HEK293 (cell line): ENCODE data around the gene EHMT1.
A peak's percentile ranks its signal among the peaks of the same experiment; 100 is the strongest.

Source experiments
- CTCF ChIA-PET: fragments of 350-600 bp; formaldehyde crosslinking; extraction: SDS; loops from one replicate; lab custom pipeline; 2021; ENCODE audit warnings: antibody characterized with exemption; lab: Yijun Ruan, JAX
- POLR2A ChIA-PET: fragments of 300-600 bp; formaldehyde crosslinking; extraction: SDS; loops from one replicate; lab custom pipeline; 2020; ENCODE audit warnings: antibody characterized with exemption, inconsistent platforms; lab: Yijun Ruan, JAX
- H3K27ac ChIP-seq: fragments of 200-500 bp; sonication (Bioruptor generic); 2 replicates; pipeline ENCODE4 v1.5.1; 2014; ENCODE audit warnings: low read depth, low read length, control low read depth, inconsistent platforms; ENCODE audit errors: extremely low read depth
- H3K36me3 ChIP-seq, 2 experiments: fragments of 200-500 bp in 1 of 2; sonication (Bioruptor generic) in 1 of 2; 1 replicate in 1 of 2; 2 replicates in 1 of 2; pipeline ENCODE4 v1.5.1; 2014 to 2017; ENCODE audit warnings: inconsistent platforms in 2 of 2, low read length in 2 of 2; ENCODE audit not compliant: control insufficient read depth in 2 of 2, insufficient read depth in 1 of 2
- H3K4me1 ChIP-seq: fragments of 200-500 bp; sonication (Bioruptor generic); 2 replicates; pipeline ENCODE4 v1.5.1; 2014; ENCODE audit warnings: mild to moderate bottlenecking, low read length, inconsistent platforms; ENCODE audit not compliant: control insufficient read depth, insufficient read depth
- H3K4me3 ChIP-seq: 2 replicates; pipeline ENCODE4 v1.5.1; 2011; ENCODE audit warnings: low read depth, mild to moderate bottlenecking, control low read depth, low read length, moderate library complexity
- H3K9me3 ChIP-seq: fragments of 200-500 bp; sonication (Bioruptor generic); 2 replicates; pipeline ENCODE4 v1.5.1; 2014; ENCODE audit warnings: low read depth, low read length, inconsistent platforms; ENCODE audit not compliant: control insufficient read depth, insufficient read depth
- FEZF1 ChIP-seq: fragments of 450-650 bp; formaldehyde crosslinking; IDR thresholded peaks from 2 replicates; pipeline ENCODE4 v1.5.1; 2016; ENCODE audit warnings: missing biosample characterization, missing genetic modification characterization
- GLIS1 ChIP-seq: fragments of 450-650 bp; formaldehyde crosslinking; IDR thresholded peaks from 2 replicates; pipeline ENCODE4 v1.5.1; 2016; ENCODE audit warnings: missing biosample characterization, missing genetic modification characterization
- HOXC10 ChIP-seq: sonication (generic); formaldehyde crosslinking; IDR thresholded peaks from 2 replicates; pipeline ENCODE4 v1.8.1; 2023; ENCODE audit warnings: mild to moderate bottlenecking, missing genetic modification reagents
- PRDM1 ChIP-seq: fragments of 450-650 bp; formaldehyde crosslinking; IDR thresholded peaks from 2 replicates; pipeline ENCODE4; 2016; ENCODE audit warnings: missing biosample characterization, missing genetic modification characterization
- ZBTB17 ChIP-seq: fragments of 450-650 bp; formaldehyde crosslinking; IDR thresholded peaks from 2 replicates; pipeline ENCODE4 v1.5.1; 2016; ENCODE audit warnings: missing biosample characterization, missing genetic modification characterization
- ZBTB20 ChIP-seq: fragments of 450-650 bp; formaldehyde crosslinking; IDR thresholded peaks from 2 replicates; pipeline ENCODE4 v1.5.1; 2016; ENCODE audit warnings: missing biosample characterization, missing genetic modification characterization
- ZBTB21 ChIP-seq: fragments of 450-650 bp; formaldehyde crosslinking; IDR thresholded peaks from 2 replicates; pipeline ENCODE4 v1.5.1; 2017; ENCODE audit warnings: missing biosample characterization, missing genetic modification characterization
- ZFP37 ChIP-seq: fragments of 450-650 bp; formaldehyde crosslinking; IDR thresholded peaks from 2 replicates; pipeline ENCODE4 v1.5.1; 2016; ENCODE audit warnings: missing biosample characterization, missing genetic modification characterization
- ZFP69B ChIP-seq: fragments of 450-650 bp; formaldehyde crosslinking; IDR thresholded peaks from 2 replicates; pipeline ENCODE4 v1.5.1; 2016; ENCODE audit warnings: missing biosample characterization, missing genetic modification characterization
- ZIC2 ChIP-seq: fragments of 450-650 bp; formaldehyde crosslinking; IDR thresholded peaks from 2 replicates; pipeline ENCODE4 v1.5.1; 2016; ENCODE audit warnings: missing biosample characterization, missing genetic modification characterization
- ZNF19 ChIP-seq: fragments of 450-650 bp; formaldehyde crosslinking; IDR thresholded peaks from 2 replicates; pipeline ENCODE4; 2016; ENCODE audit warnings: missing biosample characterization, missing genetic modification characterization, low read depth
- ZNF223 ChIP-seq: fragments of 450-650 bp; formaldehyde crosslinking; IDR thresholded peaks from 2 replicates; pipeline ENCODE4 v1.5.1; 2016; ENCODE audit warnings: missing biosample characterization, missing genetic modification characterization
- ZNF544 ChIP-seq: fragments of 450-650 bp; formaldehyde crosslinking; IDR thresholded peaks from 2 replicates; pipeline ENCODE4 v1.5.0; 2017; ENCODE audit warnings: missing biosample characterization, missing genetic modification characterization
- ZNF629 ChIP-seq: fragments of 450-650 bp; formaldehyde crosslinking; IDR thresholded peaks from 2 replicates; pipeline ENCODE4 v1.5.1; 2017; ENCODE audit warnings: missing biosample characterization, missing genetic modification characterization
- ZNF677 ChIP-seq: fragments of 450-650 bp; IDR thresholded peaks from 2 replicates; pipeline ENCODE4 v1.5.0; 2018; ENCODE audit warnings: missing biosample characterization, mild to moderate bottlenecking, missing genetic modification characterization, moderate library complexity
- TF ChIP-seq, protein P1 (sequence below): fragments of 450-650 bp; formaldehyde crosslinking; IDR thresholded peaks from 2 replicates; pipeline ENCODE4 v1.5.1; 2016; ENCODE audit warnings: missing biosample characterization, missing genetic modification characterization
- TF ChIP-seq, protein P2 (sequence below): fragments of 450-650 bp; formaldehyde crosslinking; IDR thresholded peaks from 2 replicates; pipeline ENCODE4 v1.5.1; 2016; ENCODE audit warnings: missing biosample characterization, missing genetic modification characterization
- TF ChIP-seq, protein P3 (sequence below): fragments of 450-650 bp; formaldehyde crosslinking; IDR thresholded peaks from 2 replicates; pipeline ENCODE4 v1.5.1; 2016; ENCODE audit warnings: missing biosample characterization, missing genetic modification characterization
- TF ChIP-seq, protein P4 (sequence below): fragments of 450-650 bp; formaldehyde crosslinking; IDR thresholded peaks from 2 replicates; pipeline ENCODE4 v1.5.1; 2016; ENCODE audit warnings: missing biosample characterization, missing genetic modification characterization
- TF ChIP-seq, protein P5 (sequence below): fragments of 450-650 bp; formaldehyde crosslinking; IDR thresholded peaks from 2 replicates; pipeline ENCODE4 v1.5.1; 2016; ENCODE audit warnings: missing biosample characterization, missing genetic modification characterization, borderline replicate concordance

EHMT1 gene

DNA sequence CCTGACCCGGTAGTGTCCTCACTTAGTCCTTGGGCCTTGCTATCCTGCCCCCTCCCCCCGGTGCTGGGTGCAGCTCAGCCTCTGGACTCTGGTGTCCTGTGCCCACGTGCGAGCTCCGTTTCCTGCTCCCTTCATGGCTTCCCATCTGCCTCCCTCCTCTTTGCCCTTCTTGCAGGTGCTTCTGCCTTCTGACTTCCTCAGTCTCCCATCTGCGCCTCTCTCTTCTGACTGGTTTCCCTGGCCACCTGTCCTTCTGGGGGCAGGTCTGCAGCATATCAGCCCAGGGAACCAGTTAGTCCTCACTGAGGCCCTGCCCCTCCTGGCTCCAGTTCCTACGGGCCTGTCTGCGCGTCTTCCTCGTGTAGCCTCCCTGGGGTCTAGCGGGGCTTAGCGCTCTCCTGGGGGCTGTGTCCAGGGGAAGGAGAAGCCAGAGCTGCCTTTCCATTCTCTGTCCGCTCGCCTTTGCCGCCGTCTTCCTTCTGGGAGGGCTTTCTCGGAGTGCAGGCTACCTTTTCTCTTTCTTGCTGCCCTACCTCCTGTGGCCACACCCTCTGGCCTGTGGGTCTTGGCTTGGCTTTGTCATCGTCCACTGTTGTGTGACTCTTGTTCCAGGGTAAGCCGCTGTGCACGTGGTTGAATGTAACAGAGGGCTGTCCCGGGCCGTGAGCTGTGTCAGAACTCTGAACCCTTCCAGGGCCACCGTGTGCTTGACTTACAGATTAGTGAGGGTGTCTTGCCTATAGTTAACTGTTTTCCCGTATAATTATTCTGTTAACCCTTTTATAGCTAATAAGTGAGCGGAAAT lies 51.8 kb downstream of the EHMT1 start:
- H3K27ac ChIP-seq, result no peak overlapping the region
- H3K4me3 ChIP-seq, result no peak overlapping the region
- TF ChIP-seq ZBTB21 (tag by site-specific recombination) (no peak), ZNF629 (no peak), GLIS1 (tag by site-specific recombination) (peak; percentile 74), FEZF1 (no peak), ZBTB20 (tag by site-specific recombination) (peak; percentile 69), ZFP69B (tag by site-specific recombination) (no peak), ZIC2 (tag by site-specific recombination) (peak; percentile 31), ZBTB17 (0 out of 2 replicates have a peak, but pooled peaks have one; percentile 32), PRDM1 (tag by site-specific recombination) (no peak)
- TF ChIP-seq, protein P1, sequence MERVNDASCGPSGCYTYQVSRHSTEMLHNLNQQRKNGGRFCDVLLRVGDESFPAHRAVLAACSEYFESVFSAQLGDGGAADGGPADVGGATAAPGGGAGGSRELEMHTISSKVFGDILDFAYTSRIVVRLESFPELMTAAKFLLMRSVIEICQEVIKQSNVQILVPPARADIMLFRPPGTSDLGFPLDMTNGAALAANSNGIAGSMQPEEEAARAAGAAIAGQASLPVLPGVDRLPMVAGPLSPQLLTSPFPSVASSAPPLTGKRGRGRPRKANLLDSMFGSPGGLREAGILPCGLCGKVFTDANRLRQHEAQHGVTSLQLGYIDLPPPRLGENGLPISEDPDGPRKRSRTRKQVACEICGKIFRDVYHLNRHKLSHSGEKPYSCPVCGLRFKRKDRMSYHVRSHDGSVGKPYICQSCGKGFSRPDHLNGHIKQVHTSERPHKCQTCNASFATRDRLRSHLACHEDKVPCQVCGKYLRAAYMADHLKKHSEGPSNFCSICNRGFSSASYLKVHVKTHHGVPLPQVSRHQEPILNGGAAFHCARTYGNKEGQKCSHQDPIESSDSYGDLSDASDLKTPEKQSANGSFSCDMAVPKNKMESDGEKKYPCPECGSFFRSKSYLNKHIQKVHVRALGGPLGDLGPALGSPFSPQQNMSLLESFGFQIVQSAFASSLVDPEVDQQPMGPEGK (tag by site-specific recombination), result peak; percentile 35; the same call in 1 of the 2 replicates
- no peaks in the 10 kb centered on the region for H3K9me3 ChIP-seq
- peaks cover 12% of the 10 kb centered on the region; the same call in 1 of the 2 replicates for H3K4me1 ChIP-seq
- ChIA-PET CTCF (interaction anchor here (0.6 to 3.0 kb wide), 13 partner anchors 10 to 438 kb away, joined by 3 to 25 read pairs (median 4); no protein-coding TSS in a partner anchor), POLR2A (interaction anchor here (0.9 kb wide), 1 partner anchor 52 kb away, joined by 3 read pairs; no protein-coding TSS in a partner anchor)
- H3K36me3 ChIP-seq, result peaks cover 0 to 4% of the 10 kb centered on the region in 2 experiments; a peak in 1 of 3 replicates

DNA sequence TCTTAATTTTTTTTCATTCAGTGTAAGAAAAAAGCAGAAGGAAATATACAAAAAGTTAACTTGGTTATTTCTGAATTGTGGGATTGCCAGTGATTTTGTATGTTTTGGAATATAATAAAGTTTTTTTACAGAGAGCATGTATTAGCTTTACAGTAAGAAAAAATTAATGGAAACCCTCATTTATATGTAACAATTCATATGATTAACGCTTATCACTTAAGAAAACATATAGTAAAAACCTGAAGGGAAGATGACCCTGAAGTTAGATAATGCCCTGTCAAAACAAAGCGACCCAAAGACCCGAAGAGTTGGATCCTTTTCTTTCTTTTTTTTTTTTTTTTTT lies 52.4 kb downstream of the EHMT1 start:
- ChIA-PET POLR2A (interaction anchor here (0.9 kb wide), 1 partner anchor 53 kb away, joined by 3 read pairs; no protein-coding TSS in a partner anchor), CTCF (interaction anchor here (0.6 to 3.0 kb wide), 11 partner anchors 10 to 438 kb away, joined by 3 to 25 read pairs (median 4); no protein-coding TSS in a partner anchor)
- Histone ChIP-seq H3K4me1 (peaks cover 12% of the 10 kb centered on the region; the same call in 1 of the 2 replicates), H3K4me3 (no peak overlapping the region), H3K9me3 (no peaks in the 10 kb centered on the region), H3K36me3 (peaks cover 0 to 4% of the 10 kb centered on the region in 2 experiments; a peak in 1 of 3 replicates), H3K27ac (no peak overlapping the region)
- TF ChIP-seq ZNF223 (tag by site-specific recombination) (no peak), HOXC10 (no peak), ZNF677 (no peak), ZFP37 (tag by site-specific recombination) (no peak), ZNF544 (no peak), ZNF19 (tag by site-specific recombination) (no peak)
- TF ChIP-seq, protein P2, sequence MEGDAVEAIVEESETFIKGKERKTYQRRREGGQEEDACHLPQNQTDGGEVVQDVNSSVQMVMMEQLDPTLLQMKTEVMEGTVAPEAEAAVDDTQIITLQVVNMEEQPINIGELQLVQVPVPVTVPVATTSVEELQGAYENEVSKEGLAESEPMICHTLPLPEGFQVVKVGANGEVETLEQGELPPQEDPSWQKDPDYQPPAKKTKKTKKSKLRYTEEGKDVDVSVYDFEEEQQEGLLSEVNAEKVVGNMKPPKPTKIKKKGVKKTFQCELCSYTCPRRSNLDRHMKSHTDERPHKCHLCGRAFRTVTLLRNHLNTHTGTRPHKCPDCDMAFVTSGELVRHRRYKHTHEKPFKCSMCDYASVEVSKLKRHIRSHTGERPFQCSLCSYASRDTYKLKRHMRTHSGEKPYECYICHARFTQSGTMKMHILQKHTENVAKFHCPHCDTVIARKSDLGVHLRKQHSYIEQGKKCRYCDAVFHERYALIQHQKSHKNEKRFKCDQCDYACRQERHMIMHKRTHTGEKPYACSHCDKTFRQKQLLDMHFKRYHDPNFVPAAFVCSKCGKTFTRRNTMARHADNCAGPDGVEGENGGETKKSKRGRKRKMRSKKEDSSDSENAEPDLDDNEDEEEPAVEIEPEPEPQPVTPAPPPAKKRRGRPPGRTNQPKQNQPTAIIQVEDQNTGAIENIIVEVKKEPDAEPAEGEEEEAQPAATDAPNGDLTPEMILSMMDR (tag by site-specific recombination), result no peak
- TF ChIP-seq, protein P3, sequence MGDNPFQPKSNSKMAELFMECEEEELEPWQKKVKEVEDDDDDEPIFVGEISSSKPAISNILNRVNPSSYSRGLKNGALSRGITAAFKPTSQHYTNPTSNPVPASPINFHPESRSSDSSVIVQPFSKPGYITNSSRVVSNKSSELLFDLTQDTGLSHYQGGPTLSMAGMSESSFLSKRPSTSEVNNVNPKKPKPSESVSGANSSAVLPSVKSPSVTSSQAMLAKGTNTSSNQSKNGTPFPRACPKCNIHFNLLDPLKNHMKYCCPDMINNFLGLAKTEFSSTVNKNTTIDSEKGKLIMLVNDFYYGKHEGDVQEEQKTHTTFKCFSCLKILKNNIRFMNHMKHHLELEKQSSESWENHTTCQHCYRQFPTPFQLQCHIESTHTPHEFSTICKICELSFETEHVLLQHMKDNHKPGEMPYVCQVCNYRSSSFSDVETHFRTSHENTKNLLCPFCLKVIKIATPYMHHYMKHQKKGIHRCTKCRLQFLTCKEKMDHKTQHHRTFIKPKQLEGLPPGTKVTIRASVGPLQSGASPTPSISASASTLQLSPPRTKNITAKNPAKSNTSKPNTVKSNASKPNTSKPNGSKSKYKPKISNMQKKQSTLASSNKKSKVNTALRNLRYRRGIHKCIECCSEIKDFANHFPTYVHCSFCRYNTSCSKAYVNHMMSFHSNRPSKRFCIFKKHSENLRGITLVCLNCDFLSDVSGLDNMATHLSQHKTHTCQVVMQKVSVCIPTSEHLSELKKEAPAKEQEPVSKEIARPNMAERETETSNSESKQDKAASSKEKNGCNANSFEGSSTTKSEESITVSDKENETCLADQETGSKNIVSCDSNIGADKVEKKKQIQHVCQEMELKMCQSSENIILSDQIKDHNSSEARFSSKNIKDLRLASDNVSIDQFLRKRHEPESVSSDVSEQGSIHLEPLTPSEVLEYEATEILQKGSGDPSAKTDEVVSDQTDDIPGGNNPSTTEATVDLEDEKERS, result no peak
- TF ChIP-seq, protein P1 (tag by site-specific recombination), result no peak
- TF ChIP-seq, protein P4, sequence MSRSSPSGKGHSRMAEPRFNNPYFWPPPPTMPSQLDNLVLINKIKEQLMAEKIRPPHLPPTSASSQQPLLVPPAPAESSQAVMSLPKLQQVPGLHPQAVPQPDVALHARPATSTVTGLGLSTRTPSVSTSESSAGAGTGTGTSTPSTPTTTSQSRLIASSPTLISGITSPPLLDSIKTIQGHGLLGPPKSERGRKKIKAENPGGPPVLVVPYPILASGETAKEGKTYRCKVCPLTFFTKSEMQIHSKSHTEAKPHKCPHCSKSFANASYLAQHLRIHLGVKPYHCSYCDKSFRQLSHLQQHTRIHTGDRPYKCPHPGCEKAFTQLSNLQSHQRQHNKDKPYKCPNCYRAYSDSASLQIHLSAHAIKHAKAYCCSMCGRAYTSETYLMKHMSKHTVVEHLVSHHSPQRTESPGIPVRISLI (tag by site-specific recombination), result no peak
- TF ChIP-seq, protein P5, sequence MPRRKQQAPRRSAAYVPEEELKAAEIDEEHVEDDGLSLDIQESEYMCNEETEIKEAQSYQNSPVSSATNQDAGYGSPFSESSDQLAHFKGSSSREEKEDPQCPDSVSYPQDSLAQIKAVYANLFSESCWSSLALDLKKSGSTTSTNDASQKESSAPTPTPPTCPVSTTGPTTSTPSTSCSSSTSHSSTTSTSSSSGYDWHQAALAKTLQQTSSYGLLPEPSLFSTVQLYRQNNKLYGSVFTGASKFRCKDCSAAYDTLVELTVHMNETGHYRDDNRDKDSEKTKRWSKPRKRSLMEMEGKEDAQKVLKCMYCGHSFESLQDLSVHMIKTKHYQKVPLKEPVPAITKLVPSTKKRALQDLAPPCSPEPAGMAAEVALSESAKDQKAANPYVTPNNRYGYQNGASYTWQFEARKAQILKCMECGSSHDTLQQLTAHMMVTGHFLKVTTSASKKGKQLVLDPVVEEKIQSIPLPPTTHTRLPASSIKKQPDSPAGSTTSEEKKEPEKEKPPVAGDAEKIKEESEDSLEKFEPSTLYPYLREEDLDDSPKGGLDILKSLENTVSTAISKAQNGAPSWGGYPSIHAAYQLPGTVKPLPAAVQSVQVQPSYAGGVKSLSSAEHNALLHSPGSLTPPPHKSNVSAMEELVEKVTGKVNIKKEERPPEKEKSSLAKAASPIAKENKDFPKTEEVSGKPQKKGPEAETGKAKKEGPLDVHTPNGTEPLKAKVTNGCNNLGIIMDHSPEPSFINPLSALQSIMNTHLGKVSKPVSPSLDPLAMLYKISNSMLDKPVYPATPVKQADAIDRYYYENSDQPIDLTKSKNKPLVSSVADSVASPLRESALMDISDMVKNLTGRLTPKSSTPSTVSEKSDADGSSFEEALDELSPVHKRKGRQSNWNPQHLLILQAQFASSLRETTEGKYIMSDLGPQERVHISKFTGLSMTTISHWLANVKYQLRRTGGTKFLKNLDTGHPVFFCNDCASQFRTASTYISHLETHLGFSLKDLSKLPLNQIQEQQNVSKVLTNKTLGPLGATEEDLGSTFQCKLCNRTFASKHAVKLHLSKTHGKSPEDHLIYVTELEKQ (tag by site-specific recombination), result no peak
